ENCODE measurements around the gene FLNA. TPM values are rescaled to one million over a fixed set of nuclear protein-coding genes. Genes with fewer than 3 reads are reported as not detected.
A peak's percentile ranks its signal among the peaks of the same experiment; 100 is the strongest.

FLNA gene
- polyA plus RNA-seq, 2 of the 4 experiments (the other 2 are of a cell fraction) = 303 to 1,116 TPM

DNA sequence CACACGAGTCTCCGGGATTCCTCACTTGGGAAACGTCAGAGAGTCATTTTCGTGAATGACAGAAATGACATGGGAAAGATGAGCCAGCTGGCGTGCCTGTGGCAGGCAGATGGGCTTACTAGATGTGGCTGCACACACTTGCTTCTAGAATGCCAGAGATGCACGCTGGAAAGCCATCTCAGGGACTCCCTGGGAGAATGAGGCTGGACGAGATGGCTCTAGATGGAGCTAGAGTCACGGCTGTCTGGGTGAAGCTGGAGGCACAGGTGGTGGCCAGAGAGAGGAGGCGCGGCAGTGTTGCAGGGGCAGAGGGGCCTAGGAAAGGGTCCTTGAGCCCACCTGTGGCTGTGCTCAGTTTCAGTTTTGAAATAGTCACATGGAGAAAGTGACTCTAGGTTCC is 52.8 kb downstream of the FLNA start:
- ChIA-PET CTCF (interaction anchor here (0.6 to 1.4 kb wide), 2 partner anchors 13 to 15 kb away, joined by 3 to 4 read pairs; no protein-coding TSS in a partner anchor), POLR2A (no interaction called here)
- H3K4me2 ChIP-seq = no peak overlapping the region
- peak in 1 of 2 experiments; percentile 14 for DNase-seq (ENCODE audit: low read depth in 1 of 2, low spot score in 1 of 2)
- no peaks in the 10 kb centered on the region for H3K4me1 ChIP-seq
- peak; percentile 64 to 73; a peak in 4 of 6 replicates for ATAC-seq
- H3K4me3 ChIP-seq = no peak overlapping the region
- TF ChIP-seq CHD2 (IDR thresholded peaks at IDR 0.05; ENCODE audit: low read length, partially characterized antibody) = no peak
- TF ChIP-seq RAD21 (conservative IDR thresholded peaks at IDR 0.05 in 1 of 2, IDR thresholded peaks at IDR 0.05 in 1 of 2) = peak; percentile 23 to 37; a peak in 3 of 5 replicates
- TF ChIP-seq, protein P1, sequence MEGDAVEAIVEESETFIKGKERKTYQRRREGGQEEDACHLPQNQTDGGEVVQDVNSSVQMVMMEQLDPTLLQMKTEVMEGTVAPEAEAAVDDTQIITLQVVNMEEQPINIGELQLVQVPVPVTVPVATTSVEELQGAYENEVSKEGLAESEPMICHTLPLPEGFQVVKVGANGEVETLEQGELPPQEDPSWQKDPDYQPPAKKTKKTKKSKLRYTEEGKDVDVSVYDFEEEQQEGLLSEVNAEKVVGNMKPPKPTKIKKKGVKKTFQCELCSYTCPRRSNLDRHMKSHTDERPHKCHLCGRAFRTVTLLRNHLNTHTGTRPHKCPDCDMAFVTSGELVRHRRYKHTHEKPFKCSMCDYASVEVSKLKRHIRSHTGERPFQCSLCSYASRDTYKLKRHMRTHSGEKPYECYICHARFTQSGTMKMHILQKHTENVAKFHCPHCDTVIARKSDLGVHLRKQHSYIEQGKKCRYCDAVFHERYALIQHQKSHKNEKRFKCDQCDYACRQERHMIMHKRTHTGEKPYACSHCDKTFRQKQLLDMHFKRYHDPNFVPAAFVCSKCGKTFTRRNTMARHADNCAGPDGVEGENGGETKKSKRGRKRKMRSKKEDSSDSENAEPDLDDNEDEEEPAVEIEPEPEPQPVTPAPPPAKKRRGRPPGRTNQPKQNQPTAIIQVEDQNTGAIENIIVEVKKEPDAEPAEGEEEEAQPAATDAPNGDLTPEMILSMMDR (IDR thresholded peaks at IDR 0.05) = no peak
- TF ChIP-seq, protein P2, sequence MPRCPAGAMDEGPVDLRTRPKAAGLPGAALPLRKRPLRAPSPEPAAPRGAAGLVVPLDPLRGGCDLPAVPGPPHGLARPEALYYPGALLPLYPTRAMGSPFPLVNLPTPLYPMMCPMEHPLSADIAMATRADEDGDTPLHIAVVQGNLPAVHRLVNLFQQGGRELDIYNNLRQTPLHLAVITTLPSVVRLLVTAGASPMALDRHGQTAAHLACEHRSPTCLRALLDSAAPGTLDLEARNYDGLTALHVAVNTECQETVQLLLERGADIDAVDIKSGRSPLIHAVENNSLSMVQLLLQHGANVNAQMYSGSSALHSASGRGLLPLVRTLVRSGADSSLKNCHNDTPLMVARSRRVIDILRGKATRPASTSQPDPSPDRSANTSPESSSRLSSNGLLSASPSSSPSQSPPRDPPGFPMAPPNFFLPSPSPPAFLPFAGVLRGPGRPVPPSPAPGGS (IDR thresholded peaks at IDR 0.05) = no peak
- TF ChIP-seq NPAS2 (CRISPR knock-in tag; IDR thresholded peaks at IDR 0.05; ENCODE audit: borderline replicate concordance) = no peak
- WGBS (ENCODE audit: missing lambda C conversion rate) = 20% methylated on average over 10 of the region's 10 CpGs
- FAIRE-seq = no peak
- H3K9me3 ChIP-seq = no peaks in the 10 kb centered on the region
- no peak overlapping the region for H3K27ac ChIP-seq

DNA sequence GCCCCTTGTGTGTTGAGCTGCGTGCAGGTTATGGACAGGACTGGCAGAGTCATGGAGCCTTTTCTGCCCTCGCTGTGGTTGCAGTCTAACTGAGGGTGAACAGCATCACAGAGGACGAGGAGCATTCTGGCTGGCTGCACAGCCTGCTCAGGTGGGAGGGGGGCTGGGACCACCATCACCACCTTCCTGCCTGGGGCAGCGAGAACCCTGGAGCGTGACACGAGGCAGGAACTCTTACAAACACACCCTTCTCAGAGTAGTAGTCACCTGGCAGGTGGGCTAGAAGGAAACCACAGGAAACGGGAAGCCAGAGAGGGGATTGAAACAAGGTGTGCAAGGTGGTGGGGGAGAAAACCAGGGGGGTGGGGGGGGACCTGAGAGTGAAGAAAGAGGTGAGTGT is 53.3 kb downstream of the FLNA start:
- H3K4me3 ChIP-seq = no peak overlapping the region
- no peak for FAIRE-seq
- no peaks in the 10 kb centered on the region for H3K9me3 ChIP-seq
- H3K4me2 ChIP-seq = no peak overlapping the region
- DNase-seq (ENCODE audit: low read depth in 1 of 2, low spot score in 1 of 2) = no peak
- ChIA-PET CTCF (interaction anchor here (1.4 kb wide), 1 partner anchor 13 kb away, joined by 4 read pairs; no protein-coding TSS in a partner anchor), POLR2A (no interaction called here)
- H3K4me1 ChIP-seq = no peaks in the 10 kb centered on the region
- no peak for ATAC-seq
- H3K27ac ChIP-seq = no peak overlapping the region
- no peak for TF ChIP-seq CHD2 (IDR thresholded peaks at IDR 0.05; ENCODE audit: low read length, partially characterized antibody)
- TF ChIP-seq, protein P3, sequence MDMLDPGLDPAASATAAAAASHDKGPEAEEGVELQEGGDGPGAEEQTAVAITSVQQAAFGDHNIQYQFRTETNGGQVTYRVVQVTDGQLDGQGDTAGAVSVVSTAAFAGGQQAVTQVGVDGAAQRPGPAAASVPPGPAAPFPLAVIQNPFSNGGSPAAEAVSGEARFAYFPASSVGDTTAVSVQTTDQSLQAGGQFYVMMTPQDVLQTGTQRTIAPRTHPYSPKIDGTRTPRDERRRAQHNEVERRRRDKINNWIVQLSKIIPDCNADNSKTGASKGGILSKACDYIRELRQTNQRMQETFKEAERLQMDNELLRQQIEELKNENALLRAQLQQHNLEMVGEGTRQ (IDR thresholded peaks at IDR 0.05) = no peak
- TF ChIP-seq ESRRA (IDR thresholded peaks at IDR 0.05; ENCODE audit: borderline replicate concordance, low read length) = no peak
- no peak for TF ChIP-seq HDAC2 (IDR thresholded peaks at IDR 0.05)
- TF ChIP-seq HOXB5 (CRISPR knock-in tag; IDR thresholded peaks at IDR 0.05) = no peak
- TF ChIP-seq CBX8 (IDR thresholded peaks at IDR 0.05) = no peak
- TF ChIP-seq TFCP2L1 (CRISPR knock-in tag; IDR thresholded peaks at IDR 0.05) = no peak
- WGBS (ENCODE audit: missing lambda C conversion rate) = 48% methylated on average over 4 of the region's 7 CpGs

DNA sequence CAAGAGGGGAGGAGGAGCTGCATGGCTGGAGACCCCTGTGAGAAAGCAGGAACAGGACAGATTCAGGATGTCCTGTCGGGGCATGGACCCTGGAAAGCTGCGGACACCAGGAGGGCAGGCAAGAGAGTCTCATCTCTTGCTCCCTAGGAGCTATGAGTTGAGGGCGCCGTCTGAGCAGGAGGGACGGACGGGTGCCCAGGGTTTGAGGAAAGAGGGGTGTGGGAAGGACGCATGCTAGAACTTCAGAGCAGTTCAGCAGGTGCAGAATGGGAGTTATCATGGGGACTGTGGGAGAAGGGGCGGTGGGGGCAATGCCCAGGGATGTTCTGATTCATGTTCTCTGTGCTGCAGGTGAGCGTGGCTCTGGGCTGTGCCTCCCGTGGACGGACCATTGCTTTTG is 54.0 kb downstream of the FLNA start:
- ATAC-seq = no peak
- FAIRE-seq = no peak
- H3K27ac ChIP-seq = no peak overlapping the region
- ChIA-PET POLR2A (no interaction called here), CTCF (interaction anchor here (1.4 kb wide), 1 partner anchor 12 kb away, joined by 4 read pairs; no protein-coding TSS in a partner anchor)
- H3K4me1 ChIP-seq = no peaks in the 10 kb centered on the region
- H3K9me3 ChIP-seq = no peaks in the 10 kb centered on the region
- H3K4me3 ChIP-seq = no peak overlapping the region
- TF ChIP-seq CEBPB (IDR thresholded peaks at IDR 0.05) (no peak), PHF8 (IDR thresholded peaks at IDR 0.05; ENCODE audit: borderline replicate concordance, low read depth) (no peak), MAFK (IDR thresholded peaks at IDR 0.05; ENCODE audit: partially characterized antibody) (no peak), ZNF302 (CRISPR knock-in tag; IDR thresholded peaks at IDR 0.05) (no peak), EP300 (IDR thresholded peaks at IDR 0.05) (no peak), MYC (IDR thresholded peaks at IDR 0.05; ENCODE audit: borderline replicate concordance, low read length) (no peak), FOSL2 (IDR thresholded peaks at IDR 0.05) (no peak), FOSL2 (CRISPR knock-in tag; IDR thresholded peaks at IDR 0.05) (no peak), CBX8 (IDR thresholded peaks at IDR 0.05) (no peak), CHD2 (IDR thresholded peaks at IDR 0.05; ENCODE audit: low read length, partially characterized antibody) (no peak), ZSCAN20 (CRISPR knock-in tag; IDR thresholded peaks at IDR 0.05) (no peak), BHLHE40 (IDR thresholded peaks at IDR 0.05; ENCODE audit: low read depth, low read length) (no peak), HOXB5 (CRISPR knock-in tag; IDR thresholded peaks at IDR 0.05) (no peak), CHD4 (IDR thresholded peaks at IDR 0.05; ENCODE audit: borderline replicate concordance) (no peak), EHMT2 (IDR thresholded peaks at IDR 0.05; ENCODE audit: low read depth) (no peak)
- TF ChIP-seq, protein P1 (IDR thresholded peaks at IDR 0.05) = no peak
- TF ChIP-seq, protein P4, sequence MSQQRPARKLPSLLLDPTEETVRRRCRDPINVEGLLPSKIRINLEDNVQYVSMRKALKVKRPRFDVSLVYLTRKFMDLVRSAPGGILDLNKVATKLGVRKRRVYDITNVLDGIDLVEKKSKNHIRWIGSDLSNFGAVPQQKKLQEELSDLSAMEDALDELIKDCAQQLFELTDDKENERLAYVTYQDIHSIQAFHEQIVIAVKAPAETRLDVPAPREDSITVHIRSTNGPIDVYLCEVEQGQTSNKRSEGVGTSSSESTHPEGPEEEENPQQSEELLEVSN (IDR thresholded peaks at IDR 0.05; ENCODE audit: borderline replicate concordance, low read depth) = no peak
- H3K4me2 ChIP-seq = no peak overlapping the region
- DNase-seq (ENCODE audit: low read depth in 1 of 2, low spot score in 1 of 2) = no peak
- WGBS (ENCODE audit: missing lambda C conversion rate) = 58% methylated on average over 11 of the region's 11 CpGs

All from A549 (cell line).